Sigmoid colon (tissue), 7 donors: Measurements from ENCODE around the gene ATP10A. TPM values are rescaled to one million over a fixed set of nuclear protein-coding genes. Genes with fewer than 3 reads are reported as not detected.
"Not testable (repeated sequence)": the region's sequence is repeated elsewhere in the genome, so short reads cannot be mapped to it uniquely, and the experiment has no call there.

ENCODE experiments used
- DNase-seq: peaks from one replicate; pipeline ENCODE4 v3.0.0-alpha.2; 2019
- H3K27ac ChIP-seq, 4 donors: fragments of 200-600 bp; sonication (generic); one replicate each; pipeline ENCODE4 v1.5.1; 2016 to 2019; ENCODE audit warnings: mild to moderate bottlenecking in 1 of 4
- H3K27me3 ChIP-seq, 3 donors: fragments of 200-600 bp; sonication (generic); one replicate each; pipeline ENCODE4 v1.5.1; 2019; ENCODE audit warnings: mild to moderate bottlenecking in 1 of 3
- H3K36me3 ChIP-seq, 4 donors: fragments of 200-600 bp; sonication (generic); one replicate each; pipeline ENCODE4 v1.5.1; 2016 to 2019
- H3K4me1 ChIP-seq, 4 donors: fragments of 200-600 bp; sonication (generic); one replicate each; pipeline ENCODE4 v1.5.1; 2017 to 2019
- H3K4me3 ChIP-seq, 4 donors: fragments of 200-600 bp; sonication (generic); one replicate each; pipeline ENCODE4 v1.5.1; 2017 to 2019; ENCODE audit warnings: mild to moderate bottlenecking in 2 of 4, moderate library complexity in 1 of 4
- H3K9me3 ChIP-seq, 4 donors: fragments of 200-600 bp in 3 of 4; sonication (generic) in 3 of 4; one replicate each; pipeline versions ENCODE4 v1.5.1 to v1.6.1; 2013 to 2019
- CTCF ChIP-seq, 4 experiments: fragments of 450-650 bp in 3 of 4; fragments of 200-600 bp in 1 of 4; IDR thresholded peaks; one replicate each; pipeline ENCODE4 v1.5.1; 2016 to 2019; ENCODE audit warnings: antibody characterized with exemption in 4 of 4, mild to moderate bottlenecking in 3 of 4, moderate library complexity in 2 of 4
- EP300 ChIP-seq, 4 donors: sonication (generic); formaldehyde crosslinking; IDR thresholded peaks; one replicate each; pipeline ENCODE4 v1.6.1; 2017; ENCODE audit warnings: antibody characterized with exemption in 4 of 4
- POLR2A ChIP-seq, 2 donors: fragments of 450-650 bp; IDR thresholded peaks; one replicate each; pipeline ENCODE4 v1.6.1; 2016; ENCODE audit warnings: antibody characterized with exemption in 2 of 2, mild to moderate bottlenecking in 2 of 2, moderate library complexity in 2 of 2
- POLR2AphosphoS5 ChIP-seq, 4 donors: sonication (generic); formaldehyde crosslinking; IDR thresholded peaks; one replicate each; pipeline ENCODE4 v1.6.1; 2017; ENCODE audit warnings: antibody characterized with exemption in 4 of 4
- WGBS, 2 donors: extraction: QIAGEN DNeasy Blood & Tissue Kit; methylation state at CpG; one replicate each; pipeline ENCODE4 v1.1.7; 2013; 5-methylcytosine and 5-hydroxymethylcytosine counted together
- intact Hi-C: fragments of 100-400 bp; cut with DNase I; formaldehyde crosslinking; loops from one replicate; pipeline ENCODE4 v1.15.1; 2023
- polyA plus RNA-seq, 3 donors: library from polyadenylated mRNA; stranded (reverse); fragments of 200-250 nt; gene quantifications; one replicate each; pipeline ENCODE4 v1.2.3, GENCODE V29; 2013
- total RNA-seq, 4 donors: library from RNA; depleted of rRNA; stranded (reverse); fragments of >200 nt; gene quantifications; one replicate each; pipeline ENCODE4 v1.1.0, GENCODE V29; 2016
- donor health status: healthy with polysubstance abuse.
- donor health status: Bipolar disorder and iron deficiency.
- donor health status: healthy.

ATP10A gene
- total and polyA plus RNA-seq, 7 donors, result 0.23 to 7.7 (median 2.9) TPM

- no peaks in the 10 kb centered on the region for H3K4me1 ChIP-seq
- H3K4me3 ChIP-seq, result no peak overlapping the region
- 92 to 94% methylated on average over 4 of the region's 4 CpGs for WGBS, 2 donors
- H3K36me3 ChIP-seq, result no peaks in the 10 kb centered on the region
- DNase-seq, result no peak
- no peaks in the 10 kb centered on the region for H3K27me3 ChIP-seq
- intact Hi-C loops, result no loop called here
- peak overlapping the region in 1 of 4 donors; percentile 4 for H3K27ac ChIP-seq
- TF ChIP-seq POLR2A (IDR thresholded peaks at IDR 0.05), result no peak
- no peaks in the 10 kb centered on the region for H3K9me3 ChIP-seq
These were observed 103.7 kb downstream of the ATP10A start for GRCh38 chr15:25759421-25759820.

- H3K4me3 ChIP-seq, H3K4me1 ChIP-seq, H3K36me3 ChIP-seq, H3K27ac ChIP-seq, DNase-seq, intact Hi-C loops, H3K27me3 ChIP-seq, H3K9me3 ChIP-seq: not testable (repeated sequence)
- WGBS, 2 donors, result 56 to 78% methylated on average over 11 of the region's 11 CpGs
These were observed 104.5 kb downstream of the ATP10A start for GRCh38 chr15:25758612-25759011.

DNA sequence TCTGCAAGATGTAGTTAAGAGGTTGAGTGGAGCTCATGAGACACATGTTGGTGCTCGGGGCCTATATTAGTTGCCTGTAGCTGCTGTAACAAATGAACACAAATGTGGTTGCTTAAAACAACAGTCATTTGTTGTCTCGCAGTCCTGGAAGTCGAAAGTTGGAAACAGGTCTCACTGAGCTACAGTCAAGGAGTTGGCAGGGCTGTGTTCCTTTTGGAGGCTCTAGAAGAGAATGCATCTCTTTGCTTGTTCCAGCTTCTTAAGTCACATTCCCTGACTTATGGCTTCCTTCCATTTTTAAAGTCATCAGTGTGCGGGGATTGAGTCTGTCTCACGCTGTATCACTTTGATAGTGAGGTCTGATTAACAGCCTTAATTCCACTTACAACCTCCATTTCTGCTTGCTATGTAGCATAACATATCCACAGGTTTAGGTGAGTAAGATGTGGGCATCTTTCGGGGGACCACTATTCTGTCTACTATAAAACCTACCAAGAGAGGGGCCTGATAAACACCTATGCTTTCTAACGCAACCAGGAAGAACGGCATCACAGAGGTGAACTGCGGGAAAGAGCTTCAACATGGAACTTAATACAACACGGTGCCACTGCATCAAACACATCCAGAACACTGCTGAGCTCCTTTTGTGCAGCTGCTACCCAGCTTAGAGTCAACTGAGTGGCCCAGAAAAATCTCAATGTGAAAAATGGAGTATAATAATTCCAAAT lies 119.4 kb downstream of the ATP10A start:
- DNase-seq, result peak; percentile 42
- intact Hi-C loops, result no loop called here
- no peaks in the 10 kb centered on the region for H3K36me3 ChIP-seq
- no peaks in the 10 kb centered on the region for H3K27me3 ChIP-seq
- no peak overlapping the region for H3K4me3 ChIP-seq
- TF ChIP-seq POLR2A (IDR thresholded peaks at IDR 0.05) (no peak), EP300 (IDR thresholded peaks at IDR 0.05) (no peak), CTCF (IDR thresholded peaks at IDR 0.05) (no peak), POLR2AphosphoS5 (IDR thresholded peaks at IDR 0.05) (no peak)
- peak overlapping the region in 1 of 4 donors; percentile 53 for H3K27ac ChIP-seq
- H3K9me3 ChIP-seq, result no peaks in the 10 kb centered on the region
- peaks cover 0 to 1% (median under 1%) of the 10 kb centered on the region in 4 donors for H3K4me1 ChIP-seq
- WGBS, 2 donors, result 92 to 93% methylated on average over 10 of the region's 10 CpGs

DNA sequence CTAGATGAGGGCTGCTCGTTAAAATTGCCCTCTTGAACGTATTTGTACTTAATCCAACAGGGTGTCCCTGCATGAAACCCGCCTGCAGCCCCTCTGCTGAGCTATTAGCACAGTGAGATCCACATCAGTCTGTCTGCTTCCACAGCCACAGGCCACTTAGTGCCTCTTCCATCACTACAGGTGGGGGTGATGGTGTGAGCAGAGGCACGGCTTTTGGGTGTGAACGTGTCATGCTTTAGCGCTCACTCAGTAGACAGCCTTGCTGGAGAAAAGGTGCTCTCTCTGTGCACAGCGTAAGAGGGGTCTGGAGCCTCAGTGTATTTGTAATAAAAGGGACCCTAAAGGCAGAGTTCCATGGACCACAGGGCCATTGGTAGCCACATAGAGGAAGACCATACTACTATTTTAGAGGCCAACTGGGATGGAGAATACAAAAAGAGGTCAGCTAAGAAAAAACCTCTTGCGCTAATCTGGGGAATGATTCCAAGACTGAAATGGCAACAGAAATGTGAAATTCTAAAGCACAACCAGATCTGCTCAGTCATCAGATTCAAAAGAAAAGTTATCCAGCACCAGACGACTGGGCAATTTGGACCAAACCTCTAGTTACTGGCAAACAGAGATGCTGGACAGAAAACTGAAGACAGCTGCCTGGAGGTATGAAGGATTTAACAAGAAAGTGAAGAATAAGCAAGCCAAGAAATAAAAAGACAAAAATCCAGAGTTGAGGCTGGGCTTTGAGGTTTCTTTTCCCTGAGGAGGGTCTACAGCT lies 120.2 kb downstream of the ATP10A start:
- peak overlapping the region in 2 of 4 donors; percentile 20 to 53 for H3K27ac ChIP-seq

DNA sequence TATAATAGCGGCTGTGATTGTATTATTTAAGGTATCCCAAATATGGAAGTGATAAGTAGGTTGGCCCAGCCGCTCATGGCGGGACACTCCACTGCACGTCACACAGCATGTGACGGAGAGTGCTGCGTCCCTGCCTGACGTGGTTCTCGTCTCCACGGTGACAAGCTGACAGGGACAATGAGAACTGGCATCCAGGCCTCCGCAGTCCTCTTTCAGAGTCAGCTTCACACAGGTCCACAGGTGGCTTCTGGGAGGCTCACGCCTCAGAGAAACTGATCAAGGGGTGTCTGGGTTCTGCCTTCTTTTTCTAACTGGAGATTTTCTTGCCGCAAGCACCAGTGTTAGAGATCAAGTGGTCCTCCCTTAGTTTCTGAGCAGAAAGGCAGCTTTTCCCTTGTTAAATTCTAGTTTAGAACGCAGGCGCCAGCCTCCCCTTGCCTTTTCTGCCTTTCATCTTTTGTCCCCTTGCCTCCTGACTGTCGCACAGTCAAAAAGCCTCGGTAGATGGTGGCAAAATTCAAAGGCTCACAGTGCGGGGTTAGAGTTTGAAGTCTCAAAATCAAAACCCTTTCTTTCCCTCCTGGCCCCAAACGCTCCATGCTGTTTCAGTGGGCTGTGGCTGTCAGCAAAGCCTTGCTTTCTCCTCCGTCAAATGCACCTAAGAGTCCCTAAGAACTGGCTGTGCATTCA lies 120.9 kb downstream of the ATP10A start:
- intact Hi-C loops, result no loop called here
- no peaks in the 10 kb centered on the region for H3K9me3 ChIP-seq
- TF ChIP-seq POLR2AphosphoS5 (IDR thresholded peaks at IDR 0.05) (no peak), EP300 (IDR thresholded peaks at IDR 0.05) (no peak), CTCF (IDR thresholded peaks at IDR 0.05) (no peak), POLR2A (IDR thresholded peaks at IDR 0.05) (no peak)

More for the DNA sequence above, 120.2 kb downstream of the ATP10A start:
- peak; percentile 27 for DNase-seq
- Histone ChIP-seq H3K4me1 (peaks cover 0 to 9% (median 7%) of the 10 kb centered on the region in 4 donors), H3K27me3 (no peaks in the 10 kb centered on the region), H3K4me3 (no peak overlapping the region), H3K9me3 (no peaks in the 10 kb centered on the region), H3K36me3 (no peaks in the 10 kb centered on the region)
- intact Hi-C loops, result no loop called here
- 66 to 85% methylated on average over 9 of the region's 9 CpGs for WGBS, 2 donors
- no peak for TF ChIP-seq POLR2A (IDR thresholded peaks at IDR 0.05)
- no peak for TF ChIP-seq POLR2AphosphoS5 (IDR thresholded peaks at IDR 0.05)
- TF ChIP-seq EP300 (IDR thresholded peaks at IDR 0.05), result no peak
- TF ChIP-seq CTCF (IDR thresholded peaks at IDR 0.05), result no peak

More for the DNA sequence above, 120.9 kb downstream of the ATP10A start:
- H3K27me3 ChIP-seq, result no peaks in the 10 kb centered on the region
- H3K36me3 ChIP-seq, result no peaks in the 10 kb centered on the region
- WGBS, 2 donors, result 88 to 91% methylated on average over 19 of the region's 19 CpGs
- no peak for DNase-seq
- no peak overlapping the region for H3K27ac ChIP-seq
- no peak overlapping the region for H3K4me3 ChIP-seq
- H3K4me1 ChIP-seq, result peaks cover 0 to 16% (median 15%) of the 10 kb centered on the region in 4 donors
